B cell (primary cell): ENCODE measurements around the gene ENAM. TPM values are rescaled to one million over a fixed set of nuclear protein-coding genes. Genes with fewer than 3 reads are reported as not detected.

ENCODE experiments used
- ATAC-seq: fragments of 200-7000 bp; cut with Tn5 transposase; one replicate; pipeline ENCODE4 v1.10.0; 2021; ENCODE audit warnings: low read depth, mild to moderate bottlenecking, moderate number of reproducible peaks, moderate library complexity
- CTCF ChIA-PET: fragments of 350-600 bp; sonication (Branson Sonifier 250); formaldehyde crosslinking; loops from one replicate; lab custom pipeline; 2021; ENCODE audit warnings: antibody characterized with exemption, inconsistent platforms; lab: Charles Lee
- POLR2A ChIA-PET: fragments of 350-600 bp; sonication (Branson Sonifier 250); formaldehyde crosslinking; loops from one replicate; lab custom pipeline; 2021; ENCODE audit warnings: antibody characterized with exemption; lab: Charles Lee
- DNase-seq: peaks from one replicate; pipeline ENCODE4 v3.0.0; 2013
- H2AFZ ChIP-seq: 2 replicates; pipeline ENCODE4 v1.6.1; 2012; ENCODE audit warnings: mild to moderate bottlenecking, low read depth, low read length; ENCODE audit not compliant: insufficient read depth, poor library complexity, severe bottlenecking
- H3K27ac ChIP-seq, 2 donors: 1 replicate in 1 of 2; 2 replicates in 1 of 2; pipeline ENCODE4 v1.5.1; 2012 to 2013; ENCODE audit warnings: low read length in 2 of 2, mild to moderate bottlenecking in 2 of 2, moderate library complexity in 1 of 2
- H3K27me3 ChIP-seq, 4 experiments: fragments of 200-600 bp in 1 of 4; sonication (generic) in 1 of 4; replicated peaks in 1 of 4; 1 replicate in 2 of 4; 2 replicates in 2 of 4; pipeline versions ENCODE4 v1.6.1 to v1.7.0; 2013 to 2016; ENCODE audit warnings: low read length in 3 of 4, mild to moderate bottlenecking in 2 of 4, mixed read lengths in 1 of 4, moderate library complexity in 1 of 4; ENCODE audit not compliant: insufficient read depth in 4 of 4, control insufficient read depth in 3 of 4; ENCODE audit errors: control extremely low read depth in 1 of 4
- H3K36me3 ChIP-seq, 2 experiments: replicated peaks in 1 of 2; 1 replicate in 1 of 2; 2 replicates in 1 of 2; pipeline versions ENCODE4 v1.6.1 to v1.7.1; 2013; ENCODE audit warnings: low read length in 1 of 2; ENCODE audit not compliant: insufficient read depth in 2 of 2, control insufficient read depth in 1 of 2; ENCODE audit errors: control extremely low read depth in 1 of 2, extremely low read depth in 1 of 2
- H3K4me1 ChIP-seq, 2 donors: fragments of 200-600 bp in 1 of 2; sonication (generic) in 1 of 2; 1 replicate in 1 of 2; 2 replicates in 1 of 2; pipeline versions ENCODE4 v1.5.1 to v1.6.1; 2013 to 2017; ENCODE audit warnings: low read length in 2 of 2; ENCODE audit not compliant: control insufficient read depth in 2 of 2, insufficient read depth in 2 of 2
- H3K4me2 ChIP-seq: replicated peaks from 2 replicates; pipeline ENCODE3; 2012; ENCODE audit warnings: mild to moderate bottlenecking, low read depth, low read length; ENCODE audit not compliant: poor library complexity, severe bottlenecking
- H3K4me3 ChIP-seq, 5 experiments: fragments of 200-600 bp in 1 of 5; sonication (generic) in 1 of 5; 1 replicate in 3 of 5; 2 replicates in 2 of 5; pipeline versions ENCODE4 v1.5.1 to v1.7.0; 2011 to 2016; ENCODE audit warnings: low read length in 4 of 5, mild to moderate bottlenecking in 4 of 5, low read depth in 2 of 5, control low read depth in 1 of 5, moderate library complexity in 1 of 5; ENCODE audit not compliant: insufficient read depth in 1 of 5; ENCODE audit errors: control extremely low read depth in 1 of 5, extremely low read depth in 1 of 5
- H3K79me2 ChIP-seq: fragments of 200-600 bp; sonication (generic); one replicate; pipeline ENCODE4 v1.6.0; 2016; ENCODE audit warnings: low read length; ENCODE audit not compliant: control insufficient read depth, insufficient read depth
- H3K9ac ChIP-seq: fragments of 200-600 bp; sonication (generic); 2 replicates; pipeline ENCODE4 v1.6.1; 2017; ENCODE audit warnings: mild to moderate bottlenecking, low read length, moderate library complexity
- H3K9me3 ChIP-seq, 3 donors: one replicate each; pipeline versions ENCODE4 v1.6.1 to v1.7.1; 2013; ENCODE audit warnings: low read length in 2 of 3; ENCODE audit not compliant: control insufficient read depth in 2 of 3, insufficient read depth in 1 of 3; ENCODE audit errors: control extremely low read depth in 1 of 3
- H4K20me1 ChIP-seq: 2 replicates; pipeline ENCODE4 v1.6.0; 2012; ENCODE audit warnings: mild to moderate bottlenecking, low read length; ENCODE audit not compliant: insufficient read depth, control insufficient read depth, poor library complexity, severe bottlenecking
- H3K27ac Mint-ChIP-seq: one replicate; pipeline ENCODE4 v1.8.0; 2021; ENCODE audit warnings: mixed read lengths
- H3K27me3 Mint-ChIP-seq: one replicate; pipeline ENCODE4 v1.8.0; 2021; ENCODE audit warnings: mixed read lengths
- H3K4me1 Mint-ChIP-seq: one replicate; pipeline ENCODE4 v1.8.0; 2021; ENCODE audit warnings: mixed read lengths
- H3K4me3 Mint-ChIP-seq: one replicate; pipeline ENCODE4 v1.8.0; 2021; ENCODE audit warnings: mixed read lengths
- H3K9me3 Mint-ChIP-seq: one replicate; pipeline ENCODE4 v1.8.0; 2022; ENCODE audit warnings: mixed read lengths; ENCODE audit not compliant: insufficient read depth
- EZH2 ChIP-seq: IDR thresholded peaks from 2 replicates; pipeline ENCODE4 v1.6.1; 2012; ENCODE audit warnings: borderline replicate concordance, low read depth, mild to moderate bottlenecking, moderate library complexity, low read length; ENCODE audit not compliant: insufficient read depth, poor library complexity, severe bottlenecking
- WGBS: methylation state at CpG from one replicate; pipeline ENCODE4 v1.1.5; 2013; ENCODE audit warnings: missing lambda C conversion rate; ENCODE audit not compliant: insufficient coverage; 5-methylcytosine and 5-hydroxymethylcytosine counted together
- intact Hi-C: fragments of 100-400 bp; cut with micrococcal nuclease; formaldehyde crosslinking; loops from one replicate; pipeline ENCODE4 v1.10.0; 2022
- polyA plus RNA-seq: library from polyadenylated mRNA; depleted of rRNA; stranded (reverse); fragments of >200 nt; gene quantifications from 2 replicates; pipeline ENCODE4 v1.2.3, GENCODE V29; 2012
- total RNA-seq, 2 donors: library from RNA; stranded (reverse); fragments of 120-200 nt in 1 of 2; gene quantifications; 1 replicate in 1 of 2; 2 replicates in 1 of 2; pipeline versions ENCODE4 v1.2.3 to v1.2.4, GENCODE V29; 2013 to 2022
- TF ChIP-seq, protein P1 (sequence below): fragments of 200-600 bp; IDR thresholded peaks from one replicate; pipeline ENCODE4 v1.8.0; 2022; ENCODE audit warnings: antibody characterized with exemption, mild to moderate bottlenecking

Gene ENAM
- total and polyA plus RNA-seq, 2 donors (not counting 1 experiment from before 2014, with no cell fraction given) = not detected

DNA sequence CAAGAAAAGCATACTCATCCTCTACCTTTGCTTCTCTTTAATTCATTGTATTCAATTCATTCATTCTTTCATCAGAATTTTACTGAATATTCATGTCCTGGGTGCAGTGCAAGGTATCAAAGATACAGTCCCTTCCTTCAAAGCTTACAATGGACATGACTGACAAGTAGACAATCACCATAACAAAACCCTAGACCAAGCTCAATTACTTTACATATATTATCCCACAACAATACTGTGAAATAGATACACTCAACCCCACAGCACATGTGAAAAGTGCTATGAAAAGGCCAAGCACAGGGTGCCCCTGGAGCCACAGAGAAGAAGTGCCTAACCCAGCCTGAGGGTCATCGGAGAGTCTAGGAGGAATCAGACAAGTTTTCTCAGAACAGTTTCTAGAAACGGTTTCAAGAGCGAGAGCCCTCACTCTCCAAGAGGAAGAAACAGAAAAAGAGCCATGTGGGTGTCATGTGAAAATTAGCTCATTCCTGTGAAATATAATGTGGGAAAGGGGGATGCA is 21.1 kb upstream of the ENAM start:
- H3K36me3 ChIP-seq = no peaks in the 10 kb centered on the region
- H3K27ac Mint-ChIP-seq = no peak overlapping the region
- ChIA-PET CTCF (interaction anchor here (1.0 to 1.1 kb wide), 2 partner anchors 1695 to 1697 kb away, joined by 3 read pairs; no protein-coding TSS in a partner anchor), POLR2A (no interaction called here)
- ATAC-seq (no peak), DNase-seq (no peak)
- no peaks in the 10 kb centered on the region for H3K79me2 ChIP-seq
- no peak overlapping the region for H3K9ac ChIP-seq
- no peak overlapping the region for H3K4me2 ChIP-seq
- no peaks in the 10 kb centered on the region for H3K4me1 ChIP-seq
- H3K9me3 ChIP-seq = no peaks in the 10 kb centered on the region
- H3K27ac ChIP-seq = no peak overlapping the region
- no peak overlapping the region for H3K4me3 Mint-ChIP-seq
- intact Hi-C loops = no loop called here
- H3K27me3 ChIP-seq = no peaks in the 10 kb centered on the region
- TF ChIP-seq, protein P1, sequence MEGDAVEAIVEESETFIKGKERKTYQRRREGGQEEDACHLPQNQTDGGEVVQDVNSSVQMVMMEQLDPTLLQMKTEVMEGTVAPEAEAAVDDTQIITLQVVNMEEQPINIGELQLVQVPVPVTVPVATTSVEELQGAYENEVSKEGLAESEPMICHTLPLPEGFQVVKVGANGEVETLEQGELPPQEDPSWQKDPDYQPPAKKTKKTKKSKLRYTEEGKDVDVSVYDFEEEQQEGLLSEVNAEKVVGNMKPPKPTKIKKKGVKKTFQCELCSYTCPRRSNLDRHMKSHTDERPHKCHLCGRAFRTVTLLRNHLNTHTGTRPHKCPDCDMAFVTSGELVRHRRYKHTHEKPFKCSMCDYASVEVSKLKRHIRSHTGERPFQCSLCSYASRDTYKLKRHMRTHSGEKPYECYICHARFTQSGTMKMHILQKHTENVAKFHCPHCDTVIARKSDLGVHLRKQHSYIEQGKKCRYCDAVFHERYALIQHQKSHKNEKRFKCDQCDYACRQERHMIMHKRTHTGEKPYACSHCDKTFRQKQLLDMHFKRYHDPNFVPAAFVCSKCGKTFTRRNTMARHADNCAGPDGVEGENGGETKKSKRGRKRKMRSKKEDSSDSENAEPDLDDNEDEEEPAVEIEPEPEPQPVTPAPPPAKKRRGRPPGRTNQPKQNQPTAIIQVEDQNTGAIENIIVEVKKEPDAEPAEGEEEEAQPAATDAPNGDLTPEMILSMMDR = no peak
- no peak for TF ChIP-seq EZH2
- H3K27me3 Mint-ChIP-seq = peaks cover 7% of the 10 kb centered on the region
- H3K4me1 Mint-ChIP-seq = no peaks in the 10 kb centered on the region
- WGBS = 100% methylated on average over 2 of the region's 3 CpGs
- no peaks in the 10 kb centered on the region for H4K20me1 ChIP-seq
- H2AFZ ChIP-seq = no peak overlapping the region
- H3K9me3 Mint-ChIP-seq = no peaks in the 10 kb centered on the region
- no peak overlapping the region for H3K4me3 ChIP-seq

DNA sequence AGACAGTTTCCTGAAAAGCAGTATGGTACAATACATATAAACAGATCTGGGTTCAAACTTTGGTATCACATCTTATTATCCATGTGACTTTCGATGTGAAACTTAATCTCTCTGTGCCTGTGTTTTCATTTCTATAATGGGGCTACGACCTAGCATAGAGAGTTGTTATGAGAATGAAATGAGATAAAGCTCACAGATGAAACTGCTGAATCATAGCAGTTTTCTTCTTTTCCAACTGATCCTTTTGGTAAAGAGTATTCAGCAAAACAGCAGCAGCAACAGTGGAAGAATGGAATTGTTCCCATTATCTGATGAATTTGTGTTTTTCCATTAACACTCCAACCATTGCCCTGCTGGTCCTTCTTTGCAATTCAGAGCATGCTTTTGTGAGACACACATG is 20.2 kb upstream of the ENAM start:
- Mint-ChIP-seq H3K9me3 (no peaks in the 10 kb centered on the region), H3K4me1 (peaks cover 6% of the 10 kb centered on the region), H3K4me3 (no peak overlapping the region), H3K27ac (no peak overlapping the region), H3K27me3 (peaks cover 7% of the 10 kb centered on the region)
- POLR2A ChIA-PET = no interaction called here
- ATAC-seq (no peak), DNase-seq (no peak)
- H3K36me3 ChIP-seq = no peaks in the 10 kb centered on the region
- H3K4me2 ChIP-seq = no peak overlapping the region
- peaks cover 3 to 5% of the 10 kb centered on the region in 2 donors for H3K4me1 ChIP-seq
- no peaks in the 10 kb centered on the region for H3K79me2 ChIP-seq
- no peaks in the 10 kb centered on the region for H4K20me1 ChIP-seq
- CTCF ChIA-PET = no interaction called here
- no peak for TF ChIP-seq EZH2
- TF ChIP-seq, protein P1 = no peak
- no peak overlapping the region for H2AFZ ChIP-seq
- no peak overlapping the region for H3K4me3 ChIP-seq
- no CpG with 5 or more reads among the region's 2 CpGs for WGBS
- H3K27ac ChIP-seq = no peak overlapping the region
- H3K9ac ChIP-seq = no peak overlapping the region
- intact Hi-C loops = no loop called here
- no peaks in the 10 kb centered on the region for H3K27me3 ChIP-seq
- H3K9me3 ChIP-seq = no peaks in the 10 kb centered on the region
